Adrenal gland (tissue), 12 donors: Measurements from ENCODE around the gene VSX2. TPM values are rescaled to one million over a fixed set of nuclear protein-coding genes. Genes with fewer than 3 reads are reported as not detected.

Experiments
- DNase-seq, 7 donors: peaks; one replicate each; pipeline ENCODE4 v3.0.0-alpha.2; 2019 to 2020
- H3K27ac ChIP-seq, 5 donors: fragments of 200-600 bp; sonication (generic) in 4 of 5; 1 replicate in 3 of 5; 2 replicates in 2 of 5; pipeline versions ENCODE4 v1.5.1 to v1.8.0; 2016 to 2020; ENCODE audit warnings: mild to moderate bottlenecking in 1 of 5
- H3K27me3 ChIP-seq: fragments of 200-600 bp; 2 replicates; pipeline ENCODE4 v1.8.0; 2021
- H3K36me3 ChIP-seq, 2 donors: fragments of 200-600 bp; replicated peaks in 1 of 2; 1 replicate in 1 of 2; 2 replicates in 1 of 2; pipeline versions ENCODE4 v1.5.1 to v1.8.0; 2018 to 2022
- H3K4me1 ChIP-seq, 2 donors: fragments of 200-600 bp; replicated peaks in 1 of 2; 1 replicate in 1 of 2; 2 replicates in 1 of 2; pipeline versions ENCODE4 v1.5.1 to v1.8.0; 2018 to 2021
- H3K4me3 ChIP-seq, 4 donors: fragments of 200-600 bp; sonication (generic) in 3 of 4; one replicate each; pipeline ENCODE4 v1.5.1; 2016 to 2018
- H3K9me3 ChIP-seq, 3 donors: fragments of 200-600 bp; sonication (generic) in 1 of 3; replicated peaks in 1 of 3; 1 replicate in 2 of 3; 2 replicates in 1 of 3; pipeline versions ENCODE4 v1.5.1 to v1.8.0; 2016 to 2021
- CTCF ChIP-seq, 6 experiments: fragments of 450-650 bp in 4 of 6; fragments of 200-600 bp in 2 of 6; sonication (generic) in 1 of 6; IDR thresholded peaks; 1 replicate in 5 of 6; 2 replicates in 1 of 6; pipeline versions ENCODE4 v1.5.1 to v1.8.0; 2016 to 2021; ENCODE audit warnings: antibody characterized with exemption in 6 of 6, mild to moderate bottlenecking in 2 of 6, moderate library complexity in 1 of 6
- POLR2A ChIP-seq, 2 donors: fragments of 450-650 bp; IDR thresholded peaks; one replicate each; pipeline ENCODE4 v1.6.1; 2017; ENCODE audit warnings: antibody characterized with exemption in 2 of 2, mild to moderate bottlenecking in 2 of 2, moderate library complexity in 1 of 2
- whole genome bisulfite sequencing, 4 donors: extraction: QIAGEN DNeasy Blood & Tissue Kit in 2 of 4; methylation state at CpG; one replicate each; pipeline versions ENCODE4 v1.1.5 to v1.1.7; 2013 to 2017; 5-methylcytosine and 5-hydroxymethylcytosine counted together
- intact Hi-C, 2 donors: fragments of 100-400 bp; cut with DNase I; formaldehyde crosslinking; loops; one replicate each; pipeline versions ENCODE4 v1.14.1 to v1.15.0; 2022 to 2023
- polyA plus RNA-seq, 3 donors: library from polyadenylated mRNA; stranded (reverse); fragments of 200-250 nt in 2 of 3; fragments of 350-450 nt in 1 of 3; fragmentation: Illumina TruSeq in 1 of 3; extraction: RNeasy Lipid Tissue Mini Kit (QIAGEN cat#74804) in 1 of 3; gene quantifications; one replicate each; pipeline ENCODE4 v1.2.3, GENCODE V29; 2013 to 2014
- total RNA-seq, 9 donors: library from RNA; depleted of rRNA in 4 of 9; stranded (reverse); fragments of >200 nt in 4 of 9; fragments of 120-200 nt in 1 of 9; fragmentation: NEBNext Ultra II Directional in 1 of 9; extraction: Animal tissue kit (Norgen Biotek cat#: 25700) in 1 of 9; gene quantifications; one replicate each; pipeline versions ENCODE4 v1.1.0 to v1.2.4, GENCODE V29; 2013 to 2023
- donor health status: healthy with polysubstance abuse.
- donor health status: Bipolar disorder and iron deficiency.
- donor health status: DM: yes; HTN: yes; CAD: no.
- donor health status: DM: no; HTN: no; CAD: no.
- donor health status: DM: no; HTN: no; CAD: no.
- donor health status: DM: yes; HTN: yes; CAD: no.

VSX2 gene
- total and polyA plus RNA-seq, 12 donors: not detected

GRCh38 chr14:74249433-74250375 lies 10.5 kb downstream of the VSX2 start:
- DNase-seq: no peak
- no peak for TF ChIP-seq CTCF (IDR thresholded peaks at IDR 0.05)
- no peak for TF ChIP-seq POLR2A (IDR thresholded peaks at IDR 0.05)
- Histone ChIP-seq H3K4me1 (no peaks in the 10 kb centered on the region), H3K27me3 (peaks cover 11% of the 10 kb centered on the region), H3K4me3 (no peak overlapping the region), H3K9me3 (no peaks in the 10 kb centered on the region), H3K27ac (no peak overlapping the region), H3K36me3 (no peaks in the 10 kb centered on the region)
- intact Hi-C loops: loop anchor here in 1 of 2 donors (5.0 kb wide), 1 partner anchor 137 kb away; no protein-coding TSS in a partner anchor
- WGBS, 4 donors: 75 to 76% (median 76%) methylated on average over 12 of the region's 12 CpGs

GRCh38 chr14:74255281-74255680 lies 16.0 kb downstream of the VSX2 start:
- Histone ChIP-seq H3K4me1 (peaks cover 0 to 15% of the 10 kb centered on the region in 2 donors), H3K27me3 (no peaks in the 10 kb centered on the region), H3K27ac (no peak overlapping the region), H3K36me3 (no peaks in the 10 kb centered on the region), H3K4me3 (no peak overlapping the region), H3K9me3 (no peaks in the 10 kb centered on the region)
- WGBS, 4 donors: 60 to 89% (median 75%) methylated on average over 3 of the region's 3 CpGs
- intact Hi-C loops: no loop called here
- no peak for DNase-seq
- TF ChIP-seq POLR2A (IDR thresholded peaks at IDR 0.05): no peak
- TF ChIP-seq CTCF (IDR thresholded peaks at IDR 0.05): no peak

- peak; percentile 28 to 59 (median 41) for DNase-seq
- Histone ChIP-seq H3K36me3 (no peaks in the 10 kb centered on the region), H3K4me3 (peak overlapping the region in 3 of 4 donors; percentile 25 to 79 (median 49)), H3K9me3 (no peaks in the 10 kb centered on the region), H3K27me3 (no peaks in the 10 kb centered on the region), H3K4me1 (peaks cover 0 to 15% of the 10 kb centered on the region in 2 donors), H3K27ac (no peak overlapping the region)
- WGBS, 4 donors: 3 to 4% (median 3%) methylated on average over 19 to 68 of the region's 68 CpGs
- intact Hi-C loops: no loop called here
- no peak for TF ChIP-seq POLR2A (IDR thresholded peaks at IDR 0.05)
- TF ChIP-seq CTCF (IDR thresholded peaks at IDR 0.05): peak in 5 of 6 experiments; percentile 41 to 98 (median 82)
Measured at GRCh38 chr14:74257078-74257940, 18.1 kb downstream of the VSX2 start.
